Hepatocyte (in vitro differentiated cells): ENCODE measurements around the gene HS2ST1. TPM values are rescaled to one million over a fixed set of nuclear protein-coding genes. Genes with fewer than 3 reads are reported as not detected.

Experiments
- DNase-seq: peaks from one replicate; pipeline ENCODE4 v3.0.0-alpha.2; 2016; ENCODE audit warnings: low spot score
- H2AFZ ChIP-seq: fragments of 200-600 bp; sonication (generic); 2 replicates; pipeline ENCODE4 v1.6.0; 2016; ENCODE audit warnings: antibody characterized with exemption, mild to moderate bottlenecking
- H3K27ac ChIP-seq: fragments of 200-600 bp; sonication (generic); 2 replicates; pipeline ENCODE4 v1.5.1; 2016; ENCODE audit warnings: mild to moderate bottlenecking
- H3K27me3 ChIP-seq: fragments of 200-600 bp; sonication (generic); 2 replicates; pipeline ENCODE4 v1.6.1; 2016
- H3K36me3 ChIP-seq: fragments of 200-600 bp; sonication (generic); replicated peaks from 2 replicates; pipeline ENCODE4 v1.5.1; 2016; ENCODE audit warnings: low read depth; ENCODE audit not compliant: insufficient read depth
- H3K4me1 ChIP-seq: fragments of 200-600 bp; sonication (generic); 2 replicates; pipeline ENCODE4 v1.5.1; 2016; ENCODE audit warnings: mild to moderate bottlenecking, moderate library complexity; ENCODE audit not compliant: insufficient read depth
- H3K4me2 ChIP-seq: fragments of 200-600 bp; sonication (generic); 2 replicates; pipeline ENCODE4 v1.6.0; 2016
- H3K4me3 ChIP-seq: fragments of 200-600 bp; sonication (generic); 2 replicates; pipeline ENCODE4 v1.5.1; 2016; ENCODE audit warnings: mild to moderate bottlenecking
- H3K79me2 ChIP-seq: fragments of 200-600 bp; sonication (generic); 2 replicates; pipeline ENCODE4 v1.6.0; 2017; ENCODE audit warnings: mild to moderate bottlenecking
- H3K9me2 ChIP-seq: fragments of 200-600 bp; sonication (generic); replicated peaks from 2 replicates; pipeline ENCODE4 v1.6.0; 2017; ENCODE audit warnings: mild to moderate bottlenecking; ENCODE audit not compliant: insufficient read depth
- H3K9me3 ChIP-seq: fragments of 200-600 bp; sonication (generic); 2 replicates; pipeline ENCODE4 v1.5.1; 2016; ENCODE audit warnings: low read depth, mild to moderate bottlenecking
- H4K20me1 ChIP-seq: fragments of 200-600 bp; sonication (generic); 2 replicates; pipeline ENCODE4 v1.6.0; 2016; ENCODE audit warnings: mild to moderate bottlenecking; ENCODE audit not compliant: insufficient read depth, poor library complexity, severe bottlenecking
- CTCF ChIP-seq: fragments of 200-600 bp; sonication (generic); IDR thresholded peaks from 2 replicates; pipeline ENCODE4 v1.5.1; 2016; ENCODE audit warnings: antibody characterized with exemption, mild to moderate bottlenecking; ENCODE audit not compliant: poor library complexity
- EZH2 ChIP-seq: fragments of 200-600 bp; sonication (generic); IDR thresholded peaks from 2 replicates; pipeline ENCODE4 v1.6.1; 2016; ENCODE audit warnings: antibody characterized with exemption, mild to moderate bottlenecking, borderline replicate concordance
- EZH2phosphoT487 ChIP-seq: fragments of 200-600 bp; sonication (generic); IDR thresholded peaks from one replicate; pipeline ENCODE4 v1.6.1; 2018; ENCODE audit warnings: antibody characterized with exemption, mild to moderate bottlenecking, low read depth, moderate library complexity; ENCODE audit not compliant: unreplicated experiment, severe bottlenecking
- WGBS: methylation state at CpG from one replicate; pipeline ENCODE4 v1.1.6; 2016; ENCODE audit warnings: low lambda C conversion rate; ENCODE audit errors: missing lambda C conversion rate; 5-methylcytosine and 5-hydroxymethylcytosine counted together
- polyA plus RNA-seq: library from polyadenylated mRNA; unstranded; fragments of >200 nt; fragmentation: Nextera tagmentation; extraction: Ambion mirVana; gene quantifications from 2 replicates; pipeline ENCODE4 v1.2.1, GENCODE V29; 2016
- total RNA-seq: library from RNA; depleted of rRNA; stranded (reverse); fragments of >200 nt; gene quantifications from 2 replicates; pipeline ENCODE4 v1.2.3, GENCODE V29; 2014

The HS2ST1 gene
- total and polyA plus RNA-seq, 2 experiments from 2014 or later = 19.1 to 42.3 TPM

GRCh38 chr1:86906419-86906818 lies 8.0 kb upstream of the HS2ST1 start:
- Histone ChIP-seq H4K20me1 (peaks cover 77% of the 10 kb centered on the region), H3K9me3 (no peaks in the 10 kb centered on the region), H3K4me3 (no peak overlapping the region), H2AFZ (no peak overlapping the region), H3K9me2 (no peaks in the 10 kb centered on the region), H3K4me2 (no peak overlapping the region), H3K27ac (no peak overlapping the region), H3K4me1 (no peaks in the 10 kb centered on the region), H3K27me3 (no peaks in the 10 kb centered on the region), H3K36me3 (no peaks in the 10 kb centered on the region), H3K79me2 (peaks cover 99% of the 10 kb centered on the region)
- no peak for TF ChIP-seq CTCF
- TF ChIP-seq EZH2phosphoT487 = no peak
- TF ChIP-seq EZH2 = no peak
- WGBS = 28% methylated on average over 2 of the region's 2 CpGs
- peak; percentile 56 for DNase-seq

GRCh38 chr1:86912281-86912900 lies 2.0 kb upstream of the HS2ST1 start:
- no peak overlapping the region for H2AFZ ChIP-seq
- H3K27me3 ChIP-seq = no peaks in the 10 kb centered on the region
- peaks cover 24% of the 10 kb centered on the region for H3K4me1 ChIP-seq
- no peaks in the 10 kb centered on the region for H3K9me3 ChIP-seq
- peak overlapping the region; percentile 85 for H3K4me3 ChIP-seq
- no peak overlapping the region for H3K27ac ChIP-seq
- DNase-seq = peak; percentile 15
- peaks cover 49% of the 10 kb centered on the region for H4K20me1 ChIP-seq
- 53% methylated on average over 6 of the region's 6 CpGs for WGBS
- peak overlapping the region; percentile 79 for H3K4me2 ChIP-seq
- no peaks in the 10 kb centered on the region for H3K36me3 ChIP-seq
- peaks cover 80% of the 10 kb centered on the region for H3K79me2 ChIP-seq
- TF ChIP-seq EZH2 = no peak
- no peak for TF ChIP-seq EZH2phosphoT487
- TF ChIP-seq CTCF = no peak
- no peaks in the 10 kb centered on the region for H3K9me2 ChIP-seq

GRCh38 chr1:86913399-86913895 lies 988 bp upstream of the HS2ST1 start:
- Histone ChIP-seq H3K4me1 (peaks cover 24% of the 10 kb centered on the region), H3K27ac (peak overlapping the region; percentile 91), H3K9me2 (no peaks in the 10 kb centered on the region), H3K79me2 (peaks cover 80% of the 10 kb centered on the region), H3K4me3 (peak overlapping the region; percentile 85), H3K9me3 (no peaks in the 10 kb centered on the region), H3K36me3 (no peaks in the 10 kb centered on the region), H2AFZ (peak overlapping the region; percentile 54), H4K20me1 (peaks cover 42% of the 10 kb centered on the region), H3K4me2 (peak overlapping the region; percentile 79), H3K27me3 (no peaks in the 10 kb centered on the region)
- WGBS = 2% methylated on average over 17 of the region's 17 CpGs
- TF ChIP-seq EZH2 = no peak
- no peak for TF ChIP-seq CTCF
- TF ChIP-seq EZH2phosphoT487 = no peak
- peak; percentile 68 for DNase-seq
